ENCODE results near the gene SSPN. TPM values are rescaled to one million over a fixed set of nuclear protein-coding genes. Genes with fewer than 3 reads are reported as not detected.
"Not testable (repeated sequence)": the region's sequence is repeated elsewhere in the genome, so short reads cannot be mapped to it uniquely, and the experiment has no call there.

The SSPN gene
- total RNA-seq, 1 donor from 2014 or later, result 0.84 TPM

- Mint-ChIP-seq H3K27me3 (ENCODE audit: insufficient read depth, low read depth) (peaks cover 12% of the 10 kb centered on the region), H3K4me1 (peaks cover 8% of the 10 kb centered on the region), H3K27ac (no peak overlapping the region), H3K4me3 (no peak overlapping the region), H3K36me3 (no peaks in the 10 kb centered on the region), H3K9me3 (no peaks in the 10 kb centered on the region)
- no peak overlapping the region for H3K27ac ChIP-seq
- no peak overlapping the region for H3K4me3 ChIP-seq
- no peak overlapping the region for H3K4me2 ChIP-seq
- H2AFZ ChIP-seq (replicated peaks), result no peak overlapping the region
- H3K9ac ChIP-seq, result no peak overlapping the region
- no peaks in the 10 kb centered on the region for H3K4me1 ChIP-seq
- H3K36me3 ChIP-seq, result no peaks in the 10 kb centered on the region
- no peaks in the 10 kb centered on the region for H3K79me2 ChIP-seq (ENCODE audit: low read depth)
- TF ChIP-seq CTCF (IDR thresholded peaks at IDR 0.05) (no peak), EZH2 (IDR thresholded peaks at IDR 0.05) (no peak), EZH2phosphoT487 (IDR thresholded peaks at IDR 0.05) (no peak)
- H3K9me3 ChIP-seq (ENCODE audit: low read depth), result no peaks in the 10 kb centered on the region
- no peak for DNase-seq (ENCODE audit: low spot score)
- H3F3A ChIP-seq (ENCODE audit: low read depth), result peaks cover 4% of the 10 kb centered on the region
- peaks cover 24% of the 10 kb centered on the region for H3K27me3 ChIP-seq
- no peaks in the 10 kb centered on the region for H4K20me1 ChIP-seq (ENCODE audit: low read depth)
These were observed 36.5 kb downstream of the SSPN start for GRCh38 chr12:26231921-26232320.

GRCh38 chr12:26233631-26234030, 38.3 kb downstream of the SSPN start:
- H3K9me3 ChIP-seq (ENCODE audit: low read depth), result no peaks in the 10 kb centered on the region
- no peak overlapping the region for H2AFZ ChIP-seq (replicated peaks)
- no peak overlapping the region for H3K4me2 ChIP-seq
- peaks cover 7% of the 10 kb centered on the region for H3K27me3 ChIP-seq
- Mint-ChIP-seq H3K9me3 (no peaks in the 10 kb centered on the region), H3K4me3 (no peak overlapping the region), H3K4me1 (peaks cover 3% of the 10 kb centered on the region), H3K36me3 (no peaks in the 10 kb centered on the region), H3K27me3 (ENCODE audit: insufficient read depth, low read depth) (no peaks in the 10 kb centered on the region), H3K27ac (no peak overlapping the region)
- H3K4me3 ChIP-seq, result no peak overlapping the region
- no peak for TF ChIP-seq EZH2phosphoT487 (IDR thresholded peaks at IDR 0.05)
- H3K9ac ChIP-seq, result no peak overlapping the region
- H4K20me1 ChIP-seq (ENCODE audit: low read depth), result no peaks in the 10 kb centered on the region
- no peaks in the 10 kb centered on the region for H3K4me1 ChIP-seq
- DNase-seq (ENCODE audit: low spot score), result no peak
- no peaks in the 10 kb centered on the region for H3K79me2 ChIP-seq (ENCODE audit: low read depth)
- no peak overlapping the region for H3K27ac ChIP-seq
- H3K36me3 ChIP-seq, result no peaks in the 10 kb centered on the region
- no peaks in the 10 kb centered on the region for H3F3A ChIP-seq (ENCODE audit: low read depth)

GRCh38 chr12:26235465-26235864, 40.1 kb downstream of the SSPN start:
- H3K4me3 Mint-ChIP-seq; H3K4me2 ChIP-seq; H3K27me3 ChIP-seq; H3F3A ChIP-seq (ENCODE audit: low read depth); H3K36me3 ChIP-seq; H3K27ac Mint-ChIP-seq; DNase-seq (ENCODE audit: low spot score); H4K20me1 ChIP-seq (ENCODE audit: low read depth); H3K4me3 ChIP-seq; H3K9ac ChIP-seq; H3K9me3 ChIP-seq (ENCODE audit: low read depth); H3K36me3 Mint-ChIP-seq; H3K27ac ChIP-seq; H3K4me1 Mint-ChIP-seq; H3K79me2 ChIP-seq (ENCODE audit: low read depth); H3K9me3 Mint-ChIP-seq; H2AFZ ChIP-seq (replicated peaks); H3K27me3 Mint-ChIP-seq (ENCODE audit: insufficient read depth, low read depth); H3K4me1 ChIP-seq: not testable (repeated sequence)

- H3K9me3 ChIP-seq (ENCODE audit: low read depth), result no peaks in the 10 kb centered on the region
- H3K9me3 Mint-ChIP-seq, result no peaks in the 10 kb centered on the region
- H3F3A ChIP-seq (ENCODE audit: low read depth), result no peaks in the 10 kb centered on the region
- no peaks in the 10 kb centered on the region for H3K79me2 ChIP-seq (ENCODE audit: low read depth)
- no peak overlapping the region for H3K4me2 ChIP-seq
- no peak overlapping the region for H2AFZ ChIP-seq (replicated peaks)
- DNase-seq (ENCODE audit: low spot score), result no peak
- TF ChIP-seq EZH2phosphoT487 (IDR thresholded peaks at IDR 0.05) (no peak), EZH2 (IDR thresholded peaks at IDR 0.05) (no peak), CTCF (IDR thresholded peaks at IDR 0.05) (no peak)
- H3K4me1 ChIP-seq, result peaks cover 5% of the 10 kb centered on the region
- H3K4me1 Mint-ChIP-seq, result peaks cover 5% of the 10 kb centered on the region
- H3K27me3 Mint-ChIP-seq (ENCODE audit: insufficient read depth, low read depth), result no peaks in the 10 kb centered on the region
- H3K4me3 ChIP-seq, result no peak overlapping the region
- no peaks in the 10 kb centered on the region for H4K20me1 ChIP-seq (ENCODE audit: low read depth)
- no peak overlapping the region for H3K27ac Mint-ChIP-seq
- H3K9ac ChIP-seq, result no peak overlapping the region
- H3K36me3 ChIP-seq, result no peaks in the 10 kb centered on the region
- H3K27ac ChIP-seq, result no peak overlapping the region
- H3K4me3 Mint-ChIP-seq, result no peak overlapping the region
- no peaks in the 10 kb centered on the region for H3K27me3 ChIP-seq
- no peaks in the 10 kb centered on the region for H3K36me3 Mint-ChIP-seq
These were observed 43.2 kb downstream of the SSPN start for GRCh38 chr12:26238341-26239121.
